MV-4-11 (cell line): Measurements from ENCODE around the gene AZIN2.
"Not testable (repeated sequence)": the region's sequence is repeated elsewhere in the genome, so short reads cannot be mapped to it uniquely, and the experiment has no call there.

ENCODE experiments used
- DNase-seq: peaks from one replicate; lab custom pipeline; 2025; lab: John Stamatoyannopoulos, UW

AZIN2 gene

DNA sequence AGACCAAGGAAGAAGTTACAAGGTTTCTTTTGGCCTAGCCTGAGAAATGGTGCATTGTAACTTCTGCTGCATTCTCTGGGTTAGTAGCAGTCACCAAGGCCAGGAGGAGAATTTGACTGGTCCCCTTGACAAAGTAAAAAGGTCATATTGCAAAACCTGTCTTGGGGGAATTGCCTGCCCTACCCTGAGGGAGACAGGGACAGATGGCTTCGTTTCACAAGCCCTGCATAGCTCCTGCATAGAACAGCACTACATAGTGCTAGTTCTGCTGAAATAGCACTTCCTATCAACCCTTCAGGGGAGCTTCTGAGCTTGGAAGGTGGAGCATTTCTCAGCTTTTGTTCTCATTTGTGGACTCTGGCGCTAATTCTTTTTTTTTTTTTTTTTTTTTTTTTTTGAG, 23.9 kb upstream of the AZIN2 start:
- DNase-seq, result peak; percentile 69

DNA sequence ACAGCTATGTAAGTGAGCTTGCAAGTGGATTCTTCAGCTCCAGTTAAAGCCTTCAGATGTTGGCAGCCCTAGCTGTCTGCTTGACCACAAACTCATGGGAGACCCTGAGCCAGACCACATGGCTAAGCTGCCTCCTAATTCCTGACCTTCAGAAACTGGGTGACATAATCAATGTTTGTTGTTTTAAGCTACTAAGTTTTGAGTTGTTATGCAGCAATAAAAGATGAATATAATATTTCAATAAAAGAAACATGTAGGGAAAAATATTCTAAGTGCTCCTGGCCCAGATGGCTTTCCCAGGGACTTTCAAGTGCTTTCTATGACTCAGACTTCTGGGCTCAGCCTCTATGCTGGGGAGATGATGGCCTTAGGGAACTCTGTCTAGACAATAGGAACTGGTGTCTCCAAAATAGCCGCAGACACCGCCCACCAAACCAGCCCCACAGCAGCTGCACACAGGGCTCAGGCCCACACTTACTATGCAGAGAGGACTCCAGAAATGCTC, 20.3 kb upstream of the AZIN2 start:
- peak; percentile 92 for DNase-seq

DNA sequence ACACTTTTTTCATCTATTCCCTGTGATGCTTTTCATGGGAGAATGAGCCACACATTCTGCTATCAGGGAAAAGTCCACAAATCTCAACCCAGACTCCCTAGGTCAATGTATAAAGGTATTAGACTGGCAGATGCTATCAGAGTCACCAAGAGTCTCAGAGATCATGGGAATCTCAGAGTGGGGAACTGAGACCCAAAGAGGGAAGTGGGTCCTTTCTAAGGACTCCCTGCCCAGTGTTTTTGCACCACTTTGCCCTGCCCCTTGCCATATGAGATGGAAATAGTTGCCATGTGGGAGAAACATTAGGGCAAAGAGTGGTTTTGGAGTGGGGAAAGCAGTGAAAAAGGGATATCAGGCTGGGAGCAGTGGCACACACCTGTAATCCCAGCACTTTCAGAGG, 19.1 kb upstream of the AZIN2 start:
- DNase-seq, result peak; percentile 76

DNA sequence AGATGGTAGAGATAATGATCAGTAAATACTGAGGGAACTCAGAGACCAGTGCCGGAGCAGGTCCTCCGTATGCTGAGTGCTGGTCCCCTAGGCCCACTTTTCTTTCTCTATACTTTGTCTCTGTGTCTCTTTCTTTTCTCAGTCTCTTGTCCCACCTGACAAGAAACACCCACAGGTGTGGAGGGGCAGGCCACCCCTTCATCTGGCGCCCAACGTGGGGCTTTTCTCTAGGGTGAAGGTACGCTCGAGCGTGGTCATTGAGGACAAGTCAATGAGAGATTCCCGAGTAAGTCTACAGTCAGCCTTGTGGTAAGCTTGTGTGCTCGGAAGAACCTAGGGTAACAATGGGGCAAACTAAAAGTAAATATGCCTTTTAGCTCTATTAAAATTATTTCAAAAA, 16.7 kb upstream of the AZIN2 start:
- not testable (repeated sequence) for DNase-seq

DNA sequence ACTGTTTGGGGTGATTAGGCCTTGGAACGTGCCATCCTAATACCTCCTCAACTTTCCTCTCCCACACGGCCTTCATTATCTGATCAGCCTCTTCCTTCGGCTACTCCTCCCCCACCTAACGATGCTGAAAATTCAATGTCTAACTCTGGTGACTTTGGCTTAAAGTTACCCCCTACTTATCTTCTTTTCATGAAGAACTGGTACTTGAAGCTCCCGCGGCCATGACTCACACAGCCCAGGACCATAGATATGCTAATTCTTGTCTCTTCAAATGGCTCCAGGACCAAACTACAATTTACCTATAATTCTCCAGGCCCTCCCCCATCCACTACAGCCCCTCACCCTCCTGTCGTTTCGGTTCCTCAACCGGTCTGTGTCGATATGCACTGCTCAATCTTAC, 15.7 kb upstream of the AZIN2 start:
- no peak for DNase-seq

DNA sequence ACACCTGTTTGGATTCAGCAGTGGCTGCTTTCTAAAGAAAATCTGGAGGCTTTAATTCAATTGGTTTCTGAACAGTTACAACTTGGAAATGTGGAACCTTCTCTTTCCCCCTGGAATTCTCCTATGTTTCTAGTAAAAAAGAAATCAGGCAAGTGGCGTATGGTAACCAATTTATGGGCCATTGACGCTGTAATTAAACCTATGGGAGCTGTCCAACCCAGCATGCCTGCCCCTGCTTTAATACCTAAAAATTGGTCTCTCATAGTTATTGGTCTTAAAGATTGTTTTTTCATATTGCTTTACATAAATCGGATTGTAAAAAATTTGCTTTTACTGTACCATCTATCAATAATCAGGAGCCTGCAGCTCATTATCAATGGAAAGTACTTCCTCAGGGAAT, 14.5 kb upstream of the AZIN2 start:
- not testable (repeated sequence) for DNase-seq

DNA sequence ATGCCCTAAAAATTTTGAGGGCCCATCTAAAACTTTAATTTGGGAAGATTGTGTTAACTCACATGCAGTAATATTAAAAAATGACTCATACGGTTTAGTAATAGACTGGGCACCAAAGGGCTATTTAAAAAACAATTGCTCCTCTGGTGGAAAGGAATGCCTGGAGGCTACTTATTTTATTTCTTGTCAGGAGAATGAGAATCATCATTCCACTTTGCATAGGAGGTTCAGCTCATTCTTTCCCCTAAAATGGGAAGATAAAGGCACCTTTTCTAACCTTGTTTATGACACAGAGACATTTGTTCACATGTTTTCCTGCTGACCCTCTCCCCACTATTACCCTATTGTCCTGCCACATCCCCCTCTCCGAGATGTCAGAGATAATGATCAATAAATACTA, 12.8 kb upstream of the AZIN2 start:
- not testable (repeated sequence) for DNase-seq

DNA sequence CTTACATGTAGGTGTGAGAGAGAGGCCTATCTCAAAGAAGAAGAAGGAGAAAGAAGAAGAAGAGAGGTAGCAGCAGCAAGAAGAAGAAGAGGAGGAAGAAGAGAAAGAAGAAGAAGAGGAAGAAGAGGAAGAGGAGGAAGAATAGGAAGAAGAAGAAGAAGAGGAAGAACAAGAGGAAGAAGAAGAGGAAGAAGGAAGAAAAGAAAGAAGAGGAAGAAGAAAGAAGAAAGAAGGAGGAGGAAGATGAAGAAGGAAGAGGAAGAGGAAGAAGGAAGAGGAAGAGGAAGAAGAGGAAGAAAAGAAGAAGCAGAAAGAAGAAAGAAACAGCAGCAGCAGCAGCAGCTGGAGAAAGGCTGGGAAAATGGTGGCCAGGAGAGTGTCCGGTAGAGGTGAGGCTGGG, 10.3 kb upstream of the AZIN2 start:
- DNase-seq, result no peak

DNA sequence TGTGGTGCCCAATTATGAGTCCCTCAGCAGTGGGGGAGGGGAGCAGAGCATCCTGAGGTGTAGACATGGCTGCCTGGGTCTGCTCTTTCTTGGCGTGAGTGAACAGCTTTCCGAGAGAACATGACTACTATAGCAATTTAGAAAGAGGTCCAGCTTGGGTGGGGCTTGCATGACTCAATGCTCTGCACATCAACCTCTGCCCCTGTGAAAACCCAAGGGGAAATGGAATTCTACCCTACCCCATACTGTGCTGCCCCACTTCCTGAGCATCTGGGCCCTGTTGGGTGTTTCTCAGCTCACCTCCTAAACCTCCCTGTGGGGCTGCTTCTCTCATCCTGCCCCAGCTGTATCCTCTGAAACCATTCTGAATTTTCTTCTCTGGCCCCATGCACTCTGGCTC, 8.2 kb upstream of the AZIN2 start:
- DNase-seq, result no peak

DNA sequence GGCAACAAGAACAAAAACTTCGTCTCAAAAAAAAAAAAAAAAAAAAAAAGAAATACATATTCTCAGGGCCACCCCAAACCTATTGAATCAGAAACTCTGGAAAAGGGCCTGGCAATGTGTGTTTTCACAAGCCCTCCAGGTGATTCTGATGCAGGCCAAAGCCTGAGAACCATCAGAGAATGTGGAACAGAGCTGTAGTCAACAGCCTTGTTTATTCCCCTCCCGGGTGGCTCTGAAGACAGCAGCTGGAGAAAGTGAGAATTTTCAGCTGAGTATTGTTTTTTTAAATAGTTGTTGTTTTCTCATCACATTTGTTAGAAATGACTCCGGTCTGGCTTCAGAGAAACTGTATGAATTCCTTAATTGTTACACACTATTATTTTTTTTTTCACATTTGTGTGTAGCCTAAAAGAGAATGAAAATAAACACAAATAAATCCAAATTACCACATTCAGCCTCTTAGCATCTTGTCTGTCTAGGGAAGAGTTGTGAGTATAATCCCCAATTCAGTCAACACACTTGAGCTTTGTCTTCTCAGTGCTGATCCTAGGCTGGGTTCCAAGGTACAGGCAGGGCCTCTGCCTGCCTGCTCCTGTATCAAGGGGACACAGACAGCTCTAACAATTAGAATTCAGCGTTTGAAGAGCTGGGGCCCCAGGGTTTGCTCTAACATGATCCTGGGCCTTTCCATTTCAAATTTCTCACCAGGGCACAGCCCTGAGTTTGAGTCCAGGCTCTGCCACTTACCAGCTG, 6.6 kb upstream of the AZIN2 start:
- no peak for DNase-seq

DNA sequence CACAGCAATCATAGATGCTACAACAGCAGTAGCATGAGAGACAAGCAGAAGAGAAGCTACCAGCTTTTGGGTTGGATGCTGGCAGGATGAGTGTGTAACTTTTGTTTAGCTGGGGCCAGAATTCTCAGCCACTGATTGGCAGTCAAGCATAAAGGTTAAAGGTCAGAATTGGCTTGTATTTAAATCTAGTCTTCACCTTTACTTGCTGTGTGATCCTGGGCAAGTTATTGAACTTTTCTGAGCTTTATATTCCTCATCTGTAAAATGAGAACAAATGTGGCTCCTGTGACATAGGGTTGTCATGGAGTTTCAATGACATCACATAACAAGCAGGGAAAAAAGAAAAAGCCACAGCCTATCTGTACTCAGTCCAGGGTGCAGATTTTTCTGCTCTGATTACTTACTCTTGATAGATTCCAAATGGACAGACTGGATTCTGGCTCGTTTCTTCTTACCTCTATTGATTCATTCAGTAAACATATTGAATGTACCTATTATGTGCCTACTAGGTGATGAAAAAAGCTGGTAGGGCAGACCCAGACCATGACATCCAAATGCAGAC, 2.8 kb upstream of the AZIN2 start:
- DNase-seq, result no peak

DNA sequence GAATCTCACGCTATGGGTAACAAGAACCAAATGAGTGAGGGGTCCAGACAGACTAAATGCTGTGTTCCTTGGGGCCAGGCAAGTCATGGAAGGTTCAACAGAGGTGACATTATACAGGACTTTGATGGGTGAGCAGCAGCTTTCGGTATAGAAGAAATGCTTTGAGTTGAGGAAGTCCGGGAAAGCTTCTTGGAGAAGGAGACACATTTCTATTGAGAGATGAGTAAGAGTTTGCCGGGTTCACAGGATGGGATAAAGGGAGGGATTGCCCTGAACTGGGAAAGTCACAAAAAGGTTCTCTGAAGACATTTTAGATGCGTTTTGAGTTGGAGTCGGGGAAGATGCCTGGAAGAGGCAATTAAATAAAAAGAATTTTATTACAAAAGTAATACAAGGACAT, 580 bp upstream of the AZIN2 start:
- no peak for DNase-seq

DNA sequence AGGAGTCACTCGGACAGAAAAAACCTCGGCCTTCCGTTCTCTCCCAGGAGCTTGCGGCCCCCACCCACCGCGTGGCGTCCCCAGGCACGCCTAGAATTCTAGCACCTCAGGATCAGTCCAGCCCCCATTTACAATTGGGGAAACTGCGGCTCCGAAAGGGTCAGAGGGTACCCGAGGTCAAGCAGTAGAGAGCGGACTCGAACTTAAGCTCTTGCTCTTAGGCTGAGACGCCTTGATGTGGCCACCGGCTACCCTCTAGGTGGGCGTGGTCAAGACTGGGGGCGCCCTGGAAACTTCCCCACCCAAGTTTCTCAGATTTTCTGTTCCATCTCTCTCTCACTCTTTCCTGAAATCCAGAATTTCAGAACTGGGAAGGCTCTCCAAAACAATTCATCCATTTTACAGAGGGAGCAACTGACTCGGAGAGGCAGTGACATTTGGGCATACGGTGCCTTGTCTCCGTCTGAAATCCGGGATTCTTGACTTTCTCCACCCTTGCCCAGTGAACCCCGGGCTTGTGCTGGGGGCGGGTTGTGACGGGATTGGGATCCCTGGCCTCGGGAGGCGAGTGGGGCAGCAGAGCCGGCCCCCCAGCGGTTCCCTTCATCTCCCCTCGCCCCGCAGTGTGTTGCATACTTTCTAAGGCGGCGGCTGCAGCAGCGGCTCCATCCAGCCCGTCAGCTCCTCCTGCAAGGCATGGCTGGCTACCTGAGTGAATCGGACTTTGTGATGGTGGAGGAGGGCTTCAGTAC, 777 bp downstream of the AZIN2 start:
- no peak for DNase-seq

DNA sequence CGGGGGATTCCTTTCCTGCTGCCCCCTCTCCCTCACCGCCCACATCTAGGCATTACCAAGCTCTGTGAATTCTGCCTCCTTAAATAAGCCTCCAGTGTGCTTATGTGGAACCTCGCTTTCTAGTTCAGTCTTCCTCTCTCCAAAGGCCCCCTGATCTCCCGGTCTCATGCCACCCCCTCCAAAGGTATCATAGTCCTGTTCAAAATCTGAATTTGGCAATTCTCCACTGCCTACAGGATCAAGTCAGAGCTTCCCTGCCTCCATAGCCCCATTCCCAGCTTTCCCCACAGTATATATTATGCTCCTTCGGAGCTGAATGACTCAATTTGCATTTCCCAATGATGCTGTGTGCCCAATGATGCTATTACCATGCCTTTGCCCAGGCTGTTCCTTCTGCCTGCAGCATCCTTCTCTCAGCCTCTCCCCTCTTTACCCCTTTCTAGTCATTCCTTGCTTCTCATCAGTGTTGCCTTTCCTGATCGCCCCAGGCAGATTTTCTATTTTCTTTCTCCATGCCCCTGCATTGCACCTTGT, 1.7 kb downstream of the AZIN2 start:
- no peak for DNase-seq

DNA sequence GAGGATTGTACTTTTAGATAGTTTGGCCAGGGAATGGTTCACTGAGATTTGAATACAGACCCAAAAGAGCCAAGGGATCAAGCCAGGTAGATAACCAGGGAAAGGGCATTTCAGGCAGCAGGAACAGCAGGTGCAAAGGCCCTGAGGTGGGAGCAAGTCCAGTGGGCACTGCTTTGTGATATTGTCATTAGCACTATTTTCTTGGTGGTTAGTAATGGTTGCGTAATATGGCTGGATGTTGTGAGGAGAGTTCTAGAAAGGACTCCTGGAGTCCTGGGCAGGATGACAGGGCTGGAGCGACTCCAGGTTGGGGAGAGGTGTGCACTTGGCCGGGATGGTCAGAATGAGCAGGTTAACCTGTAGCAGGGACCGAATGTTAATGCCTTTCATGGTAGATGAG, 4.4 kb downstream of the AZIN2 start:
- DNase-seq, result no peak

DNA sequence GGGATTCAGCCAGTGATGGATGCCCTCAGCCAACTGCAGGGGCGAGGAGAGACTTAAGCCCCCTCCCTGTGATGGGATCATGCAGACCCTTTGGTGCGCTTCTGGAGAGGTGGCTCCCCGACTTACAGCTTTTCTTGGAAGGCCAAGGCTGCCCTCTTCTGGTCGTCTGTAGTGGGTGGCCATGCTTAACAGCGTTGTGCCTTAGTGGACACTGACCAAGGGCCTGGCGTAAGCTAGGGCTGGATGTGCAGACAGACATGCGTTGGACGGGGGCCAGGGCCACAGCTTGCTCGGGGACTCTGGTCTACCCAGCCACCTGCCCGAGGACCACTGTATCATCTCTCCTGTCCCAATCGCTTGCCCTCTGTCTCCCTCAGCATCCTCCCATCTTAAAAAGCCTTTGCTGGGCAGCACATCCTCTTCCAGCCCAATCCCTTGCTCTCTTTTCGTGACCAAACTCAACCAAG, 5.5 kb downstream of the AZIN2 start:
- peak; percentile 66 for DNase-seq

DNA sequence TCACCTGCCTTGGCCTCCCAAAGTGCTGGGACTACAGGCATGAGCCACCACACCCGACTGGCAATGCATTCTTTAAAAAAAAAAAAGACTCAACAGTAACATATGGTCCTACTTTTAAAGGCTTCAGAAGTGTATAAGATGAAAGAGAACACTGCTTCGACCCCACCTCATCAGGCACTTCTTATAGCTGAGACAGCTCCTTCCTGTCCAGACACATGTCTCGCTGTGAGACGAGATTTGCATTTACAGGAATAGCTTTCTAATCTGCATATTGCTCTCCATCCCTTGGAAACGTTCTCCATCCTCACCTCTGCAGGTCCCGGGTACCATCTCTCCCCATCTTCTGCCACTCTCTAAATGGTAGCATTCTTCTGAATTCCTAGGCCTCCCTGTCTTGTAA, 6.7 kb downstream of the AZIN2 start:
- no peak for DNase-seq

DNA sequence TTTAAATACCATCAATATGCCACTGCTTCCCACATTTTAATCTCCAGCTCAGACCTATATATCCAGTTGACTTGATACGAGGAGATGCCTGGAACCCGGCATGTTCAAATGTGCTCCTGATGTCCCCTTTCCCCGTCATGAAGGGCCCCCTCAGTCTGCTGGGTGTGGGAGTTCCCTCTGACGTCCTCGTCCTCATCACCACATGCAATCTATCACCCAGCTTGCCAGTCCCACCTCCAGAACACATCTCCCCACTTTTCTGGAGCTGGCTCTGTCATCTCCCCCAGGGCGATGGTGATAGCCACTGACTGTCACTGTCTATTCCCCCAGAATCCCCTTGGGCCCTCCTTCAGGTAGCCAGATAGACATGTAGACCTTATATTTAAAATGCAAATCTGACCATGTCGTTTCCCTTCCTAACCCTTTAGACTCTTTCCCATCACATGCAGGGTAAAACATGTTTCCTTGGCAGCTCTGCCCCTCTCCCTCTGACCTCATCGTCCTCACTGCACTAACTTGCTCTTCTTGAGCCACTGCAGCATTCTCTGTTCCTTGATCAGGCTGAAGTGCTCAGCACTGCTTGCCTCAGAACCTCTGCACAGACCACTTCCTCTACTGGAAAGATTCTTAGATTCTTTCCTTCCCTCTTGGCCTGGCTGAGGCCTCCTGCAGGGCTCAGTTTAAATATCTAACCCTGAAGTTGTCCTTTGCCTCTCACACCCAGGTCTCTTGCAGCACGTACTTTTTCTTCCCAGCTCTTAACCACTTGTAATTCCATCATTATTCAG, 7.4 kb downstream of the AZIN2 start:
- DNase-seq, result peak; percentile 89

DNA sequence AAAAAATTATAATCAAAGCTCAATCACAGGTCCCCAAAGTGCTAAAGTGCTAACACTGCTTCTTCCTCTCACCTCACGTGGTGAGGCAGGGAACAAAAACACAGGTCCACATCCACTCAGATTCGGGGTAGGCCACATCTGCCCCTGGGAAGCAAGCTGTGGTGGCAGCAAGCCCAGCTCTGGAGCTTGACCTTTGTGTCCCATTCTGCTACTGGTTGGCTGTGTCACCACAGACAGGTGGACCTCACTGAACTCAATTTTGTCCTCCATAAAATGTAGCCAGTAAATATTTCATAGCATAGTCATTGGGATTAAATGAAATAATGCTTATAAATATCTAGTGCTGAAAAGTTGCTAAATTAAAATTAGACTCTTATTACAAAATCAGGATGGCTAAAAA, 8.5 kb downstream of the AZIN2 start:
- DNase-seq, result no peak

DNA sequence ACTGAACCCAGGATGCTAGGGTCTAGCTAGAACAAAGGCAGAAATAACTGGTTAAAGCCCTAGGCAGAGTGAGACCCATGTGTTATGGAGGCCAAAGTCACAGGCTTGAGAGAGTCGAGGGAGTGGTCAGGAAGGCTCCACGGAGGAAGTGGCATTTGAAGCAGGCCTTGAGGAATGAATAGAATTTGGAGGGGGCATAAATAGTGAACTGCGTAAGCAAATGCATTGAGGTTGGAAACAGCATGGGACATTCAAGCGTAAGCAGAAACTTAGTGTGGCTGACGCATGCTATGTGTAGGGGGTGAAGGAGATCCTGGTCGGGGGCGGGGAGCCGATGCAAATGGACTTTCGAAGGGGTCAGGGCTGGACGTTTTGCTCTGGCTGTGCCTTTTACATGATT, 11.5 kb downstream of the AZIN2 start:
- DNase-seq, result no peak

DNA sequence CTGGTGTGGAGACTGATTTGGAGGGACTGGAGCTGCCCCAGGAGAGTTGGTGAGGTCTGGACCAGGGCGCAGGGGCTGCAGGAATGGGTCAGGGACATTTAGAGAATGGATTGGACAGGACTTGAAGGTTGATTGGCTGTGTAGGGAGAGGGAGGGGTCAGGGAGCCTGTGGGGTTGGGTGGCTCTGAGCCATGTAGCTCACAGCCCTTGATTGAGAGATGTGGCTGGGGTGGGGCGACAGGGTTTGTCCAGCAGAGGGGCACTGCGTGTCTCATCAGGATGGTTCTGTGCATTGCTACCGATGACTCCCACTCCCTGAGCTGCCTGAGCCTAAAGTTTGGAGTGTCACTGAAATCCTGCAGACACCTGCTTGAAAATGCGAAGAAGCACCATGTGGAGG, 12.1 kb downstream of the AZIN2 start:
- DNase-seq, result no peak

DNA sequence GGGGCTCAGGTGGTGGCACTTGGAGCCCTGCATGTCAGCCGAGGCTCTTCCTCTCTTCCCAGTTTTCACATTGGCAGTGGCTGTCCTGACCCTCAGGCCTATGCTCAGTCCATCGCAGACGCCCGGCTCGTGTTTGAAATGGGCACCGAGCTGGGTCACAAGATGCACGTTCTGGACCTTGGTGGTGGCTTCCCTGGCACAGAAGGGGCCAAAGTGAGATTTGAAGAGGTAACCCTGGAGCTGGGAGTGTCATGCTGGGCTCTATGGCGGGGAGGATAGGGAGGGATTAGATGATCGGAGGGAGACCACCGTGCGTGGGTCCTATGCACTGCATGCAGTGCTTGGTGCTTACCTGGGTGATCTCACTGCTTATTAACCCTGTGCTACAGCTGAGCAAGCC, 13.5 kb downstream of the AZIN2 start:
- DNase-seq, result no peak
